Activated naive CD8-positive, alpha-beta T cell (primary cell): ENCODE data around the gene MUCL3.
"Not testable (repeated sequence)": the region's sequence is repeated elsewhere in the genome, so short reads cannot be mapped to it uniquely, and the experiment has no call there.

Source experiments
- H3K27ac Mint-ChIP-seq: one replicate; pipeline ENCODE4 v1.8.0; 2021; ENCODE audit warnings: mixed read lengths
- H3K27me3 Mint-ChIP-seq: one replicate; pipeline ENCODE4 v1.8.0; 2021; ENCODE audit warnings: mixed read lengths
- H3K36me3 Mint-ChIP-seq: one replicate; pipeline ENCODE4 v1.8.0; 2021; ENCODE audit warnings: mixed read lengths
- H3K4me1 Mint-ChIP-seq: one replicate; pipeline ENCODE4 v1.8.0; 2021; ENCODE audit warnings: low read depth, mixed read lengths
- H3K4me3 Mint-ChIP-seq: one replicate; pipeline ENCODE4 v1.8.0; 2021; ENCODE audit warnings: mild to moderate bottlenecking, mixed read lengths
- H3K9me3 Mint-ChIP-seq: one replicate; pipeline ENCODE4 v1.8.0; 2021; ENCODE audit warnings: low read depth, mixed read lengths

MUCL3 gene

GRCh38 chr6:30902196-30902595 is 38.6 kb upstream of the MUCL3 start:
- not testable (repeated sequence) for H3K27me3 Mint-ChIP-seq, H3K4me3 Mint-ChIP-seq, H3K36me3 Mint-ChIP-seq, H3K4me1 Mint-ChIP-seq, H3K27ac Mint-ChIP-seq, H3K9me3 Mint-ChIP-seq

- Mint-ChIP-seq H3K9me3 (no peaks in the 10 kb centered on the region), H3K36me3 (peaks cover 4% of the 10 kb centered on the region), H3K4me3 (no peak overlapping the region), H3K4me1 (peaks cover 3% of the 10 kb centered on the region), H3K27me3 (no peaks in the 10 kb centered on the region), H3K27ac (no peak overlapping the region)
These were observed 38.1 kb upstream of the MUCL3 start for GRCh38 chr6:30902709-30903108.

- no peak overlapping the region for H3K27ac Mint-ChIP-seq
- H3K9me3 Mint-ChIP-seq = no peaks in the 10 kb centered on the region
- H3K4me3 Mint-ChIP-seq = no peak overlapping the region
- peaks cover 2% of the 10 kb centered on the region for H3K36me3 Mint-ChIP-seq
- peaks cover 9% of the 10 kb centered on the region for H3K4me1 Mint-ChIP-seq
- no peaks in the 10 kb centered on the region for H3K27me3 Mint-ChIP-seq
These were observed 37.5 kb upstream of the MUCL3 start for GRCh38 chr6:30903236-30903635.

- Mint-ChIP-seq H3K4me3 (peak overlapping the region; percentile 100), H3K4me1 (peaks cover 23% of the 10 kb centered on the region)
- H3K36me3 Mint-ChIP-seq, H3K9me3 Mint-ChIP-seq, H3K27ac Mint-ChIP-seq, H3K27me3 Mint-ChIP-seq: not testable (repeated sequence)
These were observed 33.4 kb upstream of the MUCL3 start for GRCh38 chr6:30907290-30907757.

- H3K4me3 Mint-ChIP-seq = peak within 1 kb of the TSS; percentile 100
- no peaks in the 10 kb centered on the region for H3K9me3 Mint-ChIP-seq
- H3K36me3 Mint-ChIP-seq = peaks cover 6% of the 10 kb centered on the region
- H3K27ac Mint-ChIP-seq = peak within 1 kb of the TSS; percentile 92
- H3K4me1 Mint-ChIP-seq = peaks cover 26% of the 10 kb centered on the region
- H3K27me3 Mint-ChIP-seq = no peaks in the 10 kb centered on the region
These were observed 32.8 kb upstream of the MUCL3 start, which contains the start of gene GTF2H4 for GRCh38 chr6:30907758-30908591. Gene GTF2H4 (plus strand): TSS chr6:30908207.

- no peaks in the 10 kb centered on the region for H3K27me3 Mint-ChIP-seq
- H3K4me3 Mint-ChIP-seq = peak overlapping the region; percentile 100
- H3K4me1 Mint-ChIP-seq = peaks cover 33% of the 10 kb centered on the region
- H3K36me3 Mint-ChIP-seq = peaks cover 6% of the 10 kb centered on the region
- H3K9me3 Mint-ChIP-seq = no peaks in the 10 kb centered on the region
- peak overlapping the region; percentile 92 for H3K27ac Mint-ChIP-seq
These were observed 32.1 kb upstream of the MUCL3 start for GRCh38 chr6:30908700-30909099.

- H3K27me3 Mint-ChIP-seq, H3K4me3 Mint-ChIP-seq, H3K27ac Mint-ChIP-seq, H3K36me3 Mint-ChIP-seq, H3K9me3 Mint-ChIP-seq: not testable (repeated sequence)
- H3K4me1 Mint-ChIP-seq = peaks cover 44% of the 10 kb centered on the region
These were observed 30.3 kb upstream of the MUCL3 start for GRCh38 chr6:30910473-30910872.

GRCh38 chr6:30912746-30913520 is 27.8 kb upstream of the MUCL3 start:
- H3K4me1 Mint-ChIP-seq = peaks cover 49% of the 10 kb centered on the region
- peaks cover 16% of the 10 kb centered on the region for H3K36me3 Mint-ChIP-seq
- no peaks in the 10 kb centered on the region for H3K9me3 Mint-ChIP-seq
- H3K27me3 Mint-ChIP-seq = no peaks in the 10 kb centered on the region
- peak overlapping the region; percentile 95 for H3K4me3 Mint-ChIP-seq
- peak overlapping the region; percentile 22 for H3K27ac Mint-ChIP-seq

GRCh38 chr6:30913721-30914075 is 27.1 kb upstream of the MUCL3 start:
- peaks cover 41% of the 10 kb centered on the region for H3K4me1 Mint-ChIP-seq
- no peaks in the 10 kb centered on the region for H3K27me3 Mint-ChIP-seq
- H3K9me3 Mint-ChIP-seq = no peaks in the 10 kb centered on the region
- peak overlapping the region; percentile 95 for H3K4me3 Mint-ChIP-seq
- no peak overlapping the region for H3K27ac Mint-ChIP-seq
- peaks cover 16% of the 10 kb centered on the region for H3K36me3 Mint-ChIP-seq

GRCh38 chr6:30914076-30914853 is 26.5 kb upstream of the MUCL3 start, which contains the start of gene VARS2:
Gene VARS2 (plus strand): TSS chr6:30914238. CDS start chr6:30914837, 599 bp downstream.
- no peaks in the 10 kb centered on the region for H3K27me3 Mint-ChIP-seq
- H3K4me3 Mint-ChIP-seq = peak within 1 kb of the TSS; percentile 95
- peaks cover 36% of the 10 kb centered on the region for H3K4me1 Mint-ChIP-seq
- peaks cover 16% of the 10 kb centered on the region for H3K36me3 Mint-ChIP-seq
- no peaks in the 10 kb centered on the region for H3K9me3 Mint-ChIP-seq
- peak within 1 kb of the TSS; percentile 96 for H3K27ac Mint-ChIP-seq

- Mint-ChIP-seq H3K9me3 (no peaks in the 10 kb centered on the region), H3K4me1 (peaks cover 36% of the 10 kb centered on the region), H3K27me3 (no peaks in the 10 kb centered on the region), H3K36me3 (peaks cover 18% of the 10 kb centered on the region), H3K27ac (peak overlapping the region; percentile 96), H3K4me3 (peak overlapping the region; percentile 95)
These were observed 25.8 kb upstream of the MUCL3 start for GRCh38 chr6:30914854-30915590.

GRCh38 chr6:30915591-30915946 is 25.2 kb upstream of the MUCL3 start:
- Mint-ChIP-seq H3K27ac (peak overlapping the region; percentile 96), H3K4me1 (peaks cover 36% of the 10 kb centered on the region), H3K4me3 (peak overlapping the region; percentile 95), H3K9me3 (no peaks in the 10 kb centered on the region), H3K36me3 (peaks cover 18% of the 10 kb centered on the region), H3K27me3 (no peaks in the 10 kb centered on the region)

GRCh38 chr6:30917041-30917440 is 23.7 kb upstream of the MUCL3 start:
- H3K27me3 Mint-ChIP-seq = no peaks in the 10 kb centered on the region
- H3K4me1 Mint-ChIP-seq = peaks cover 34% of the 10 kb centered on the region
- no peaks in the 10 kb centered on the region for H3K9me3 Mint-ChIP-seq
- peaks cover 15% of the 10 kb centered on the region for H3K36me3 Mint-ChIP-seq
- H3K27ac Mint-ChIP-seq = no peak overlapping the region
- H3K4me3 Mint-ChIP-seq = peak overlapping the region; percentile 51

- peaks cover 34% of the 10 kb centered on the region for H3K4me1 Mint-ChIP-seq
- H3K27me3 Mint-ChIP-seq = no peaks in the 10 kb centered on the region
- peaks cover 15% of the 10 kb centered on the region for H3K36me3 Mint-ChIP-seq
- H3K9me3 Mint-ChIP-seq = no peaks in the 10 kb centered on the region
- no peak overlapping the region for H3K27ac Mint-ChIP-seq
- no peak overlapping the region for H3K4me3 Mint-ChIP-seq
These were observed 23.3 kb upstream of the MUCL3 start for GRCh38 chr6:30917487-30917886.
